GM23338 (cell line): ENCODE data around the gene IRF2BPL. TPM values are rescaled to one million over a fixed set of nuclear protein-coding genes. Genes with fewer than 3 reads are reported as not detected.

Experiments
- ATAC-seq: fragments of 200-7000 bp; cut with Tn5 transposase; 3 replicates; pipeline ENCODE4 v1.9.1; 2020
- DNase-seq: peaks from one replicate; pipeline ENCODE4 v3.0.0-alpha.2; 2015; ENCODE audit warnings: low spot score
- H2AFZ ChIP-seq: fragments of 200-600 bp; sonication (generic); 2 replicates; pipeline ENCODE4 v1.8.0; 2016; ENCODE audit warnings: antibody characterized with exemption, mild to moderate bottlenecking, moderate library complexity
- H3F3A ChIP-seq: fragments of 200-600 bp; sonication (generic); replicated peaks from 2 replicates; pipeline ENCODE4 v1.8.0; 2017; ENCODE audit warnings: antibody characterized with exemption, mixed run types, low read depth
- H3K27ac ChIP-seq: fragments of 200-600 bp; sonication (generic); 2 replicates; pipeline ENCODE4 v1.6.1; 2016; ENCODE audit warnings: low read depth
- H3K27me3 ChIP-seq: fragments of 200-600 bp; sonication (generic); 2 replicates; pipeline ENCODE4 v1.8.0; 2016; ENCODE audit warnings: mild to moderate bottlenecking, mixed run types, moderate library complexity; ENCODE audit not compliant: insufficient read depth
- H3K36me3 ChIP-seq: fragments of 200-600 bp; sonication (generic); 2 replicates; pipeline ENCODE4 v1.8.0; 2016; ENCODE audit warnings: mild to moderate bottlenecking; ENCODE audit not compliant: insufficient read depth
- H3K4me1 ChIP-seq: fragments of 200-600 bp; sonication (generic); 2 replicates; pipeline ENCODE4 v1.8.0; 2016; ENCODE audit warnings: mild to moderate bottlenecking, moderate library complexity; ENCODE audit not compliant: insufficient read depth
- H3K4me2 ChIP-seq: fragments of 200-600 bp; sonication (generic); 2 replicates; pipeline ENCODE4 v1.7.1; 2017; ENCODE audit warnings: mixed run types
- H3K4me3 ChIP-seq: fragments of 200-600 bp; sonication (generic); 2 replicates; pipeline ENCODE4 v1.6.1; 2016; ENCODE audit warnings: mixed run types
- H3K79me2 ChIP-seq: fragments of 200-600 bp; sonication (generic); replicated peaks from 2 replicates; pipeline ENCODE4 v1.8.0; 2017; ENCODE audit warnings: mild to moderate bottlenecking; ENCODE audit not compliant: insufficient read depth
- H3K9me2 ChIP-seq: fragments of 200-600 bp; sonication (generic); 2 replicates; pipeline ENCODE4 v1.8.0; 2017; ENCODE audit not compliant: insufficient read depth
- H4K20me1 ChIP-seq: fragments of 200-600 bp; sonication (generic); replicated peaks from 2 replicates; pipeline ENCODE4 v1.8.0; 2017; ENCODE audit warnings: mild to moderate bottlenecking; ENCODE audit not compliant: insufficient read depth
- H3K27ac Mint-ChIP-seq: 2 replicates; pipeline ENCODE4 v1.8.0; 2020; ENCODE audit warnings: inconsistent platforms, mild to moderate bottlenecking, moderate library complexity, mixed read lengths
- H3K27me3 Mint-ChIP-seq: 3 replicates; pipeline ENCODE4 v1.8.0; 2022; ENCODE audit warnings: low read depth, mild to moderate bottlenecking, moderate library complexity, mixed read lengths, inconsistent platforms; ENCODE audit not compliant: insufficient read depth, poor library complexity
- H3K36me3 Mint-ChIP-seq: 3 replicates; pipeline ENCODE4 v1.8.0; 2021; ENCODE audit warnings: low read depth, mild to moderate bottlenecking, inconsistent platforms, moderate library complexity, mixed read lengths
- H3K4me1 Mint-ChIP-seq: 3 replicates; pipeline ENCODE4 v1.8.0; 2020; ENCODE audit warnings: mild to moderate bottlenecking, inconsistent platforms, mixed read lengths
- H3K4me3 Mint-ChIP-seq: 3 replicates; pipeline ENCODE4 v1.8.0; 2021; ENCODE audit warnings: moderate library complexity, mild to moderate bottlenecking, inconsistent platforms, mixed read lengths
- H3K9me3 Mint-ChIP-seq: 3 replicates; pipeline ENCODE4 v1.8.0; 2020; ENCODE audit warnings: moderate library complexity, mild to moderate bottlenecking, inconsistent platforms, mixed read lengths
- CREB1 ChIP-seq: fragments of 250-450 bp; sonication (Bioruptor Pico); IDR thresholded peaks from 2 replicates; pipeline ENCODE4 v1.5.0; 2020; ENCODE audit warnings: low read depth, mild to moderate bottlenecking, moderate library complexity
- EZH2phosphoT487 ChIP-seq: fragments of 200-600 bp; sonication (generic); IDR thresholded peaks from one replicate; pipeline ENCODE4 v1.8.1; 2018; ENCODE audit warnings: antibody characterized with exemption; ENCODE audit not compliant: unreplicated experiment
- NANOG ChIP-seq: IDR thresholded peaks from 2 replicates; pipeline ENCODE4 v1.6.1; 2016; ENCODE audit warnings: antibody characterized with exemption, borderline replicate concordance
- POLR2AphosphoS5 ChIP-seq: IDR thresholded peaks from 2 replicates; pipeline ENCODE4 v1.6.1; 2016; ENCODE audit warnings: antibody characterized with exemption, low read depth
- ZNF331 ChIP-seq: fragments of 250-450 bp; sonication (Bioruptor Pico); IDR thresholded peaks from 2 replicates; pipeline ENCODE4 v1.5.0; 2020; ENCODE audit warnings: low read depth, mild to moderate bottlenecking, moderate library complexity
- polyA plus RNA-seq: library from polyadenylated mRNA; unstranded; fragments of >200 nt; fragmentation: Nextera tagmentation; extraction: Ambion mirVana; gene quantifications from 2 replicates; pipeline ENCODE4 v1.2.1, GENCODE V29; 2016
- total RNA-seq: library from RNA; depleted of rRNA; stranded (reverse); fragments of >200 nt; shearing (Covaris generic); gene quantifications from 2 replicates; pipeline ENCODE4 v1.2.3, GENCODE V29; 2014
- TF ChIP-seq, protein P1 (sequence below): IDR thresholded peaks from one replicate; pipeline ENCODE4 v1.6.1; 2018; ENCODE audit warnings: antibody characterized with exemption; ENCODE audit not compliant: unreplicated experiment
- TF ChIP-seq, protein P2 (sequence below): fragments of 250-450 bp; sonication (Bioruptor Pico); IDR thresholded peaks from 2 replicates; pipeline ENCODE4 v1.5.0; 2020; ENCODE audit warnings: mild to moderate bottlenecking, moderate library complexity

Gene IRF2BPL
- total and polyA plus RNA-seq, 2 experiments from 2014 or later: 11.2 to 119 TPM

DNA sequence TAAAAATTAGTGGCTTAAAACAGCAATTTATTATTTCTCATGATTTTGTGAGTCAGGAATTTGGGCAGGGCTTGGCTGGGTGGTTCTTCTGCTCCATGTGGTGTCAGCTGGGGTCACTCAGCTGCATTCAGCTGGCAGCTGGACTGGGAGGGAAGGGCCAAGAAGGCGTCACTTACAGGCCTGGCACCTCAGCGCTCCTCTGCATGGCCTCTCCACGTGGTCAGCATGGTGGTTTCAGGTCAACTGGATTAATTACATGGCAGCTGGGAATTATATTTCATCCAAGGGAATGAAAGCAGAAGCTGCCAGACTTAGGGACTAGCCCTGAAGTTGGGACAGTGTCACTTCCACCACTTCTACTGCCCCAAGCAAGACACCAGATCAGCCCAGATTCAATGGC lies 27.5 kb upstream of the IRF2BPL start:
- DNase-seq: no peak
- Mint-ChIP-seq H3K4me3 (no peak overlapping the region), H3K27me3 (peaks cover 12% of the 10 kb centered on the region), H3K27ac (no peak overlapping the region), H3K4me1 (peaks cover 27% of the 10 kb centered on the region), H3K36me3 (peaks cover 5% of the 10 kb centered on the region; the same call in 1 of the 3 replicates), H3K9me3 (peaks cover 16% of the 10 kb centered on the region; the same call in 2 of the 3 replicates)
- Histone ChIP-seq H3K36me3 (no peaks in the 10 kb centered on the region), H3K79me2 (no peaks in the 10 kb centered on the region), H3K27me3 (no peaks in the 10 kb centered on the region), H3K9me2 (no peaks in the 10 kb centered on the region), H3K4me2 (no peak overlapping the region), H3K4me1 (0 out of 2 replicates have a peak, but pooled peaks cover 9% of the 10 kb centered on the region), H3K27ac (no peak overlapping the region), H2AFZ (no peak overlapping the region), H4K20me1 (no peaks in the 10 kb centered on the region), H3K4me3 (no peak overlapping the region), H3F3A (0 out of 2 replicates have a peak, but pooled peaks cover 3% of the 10 kb centered on the region)
- no peak for ATAC-seq
- TF ChIP-seq, protein P1, sequence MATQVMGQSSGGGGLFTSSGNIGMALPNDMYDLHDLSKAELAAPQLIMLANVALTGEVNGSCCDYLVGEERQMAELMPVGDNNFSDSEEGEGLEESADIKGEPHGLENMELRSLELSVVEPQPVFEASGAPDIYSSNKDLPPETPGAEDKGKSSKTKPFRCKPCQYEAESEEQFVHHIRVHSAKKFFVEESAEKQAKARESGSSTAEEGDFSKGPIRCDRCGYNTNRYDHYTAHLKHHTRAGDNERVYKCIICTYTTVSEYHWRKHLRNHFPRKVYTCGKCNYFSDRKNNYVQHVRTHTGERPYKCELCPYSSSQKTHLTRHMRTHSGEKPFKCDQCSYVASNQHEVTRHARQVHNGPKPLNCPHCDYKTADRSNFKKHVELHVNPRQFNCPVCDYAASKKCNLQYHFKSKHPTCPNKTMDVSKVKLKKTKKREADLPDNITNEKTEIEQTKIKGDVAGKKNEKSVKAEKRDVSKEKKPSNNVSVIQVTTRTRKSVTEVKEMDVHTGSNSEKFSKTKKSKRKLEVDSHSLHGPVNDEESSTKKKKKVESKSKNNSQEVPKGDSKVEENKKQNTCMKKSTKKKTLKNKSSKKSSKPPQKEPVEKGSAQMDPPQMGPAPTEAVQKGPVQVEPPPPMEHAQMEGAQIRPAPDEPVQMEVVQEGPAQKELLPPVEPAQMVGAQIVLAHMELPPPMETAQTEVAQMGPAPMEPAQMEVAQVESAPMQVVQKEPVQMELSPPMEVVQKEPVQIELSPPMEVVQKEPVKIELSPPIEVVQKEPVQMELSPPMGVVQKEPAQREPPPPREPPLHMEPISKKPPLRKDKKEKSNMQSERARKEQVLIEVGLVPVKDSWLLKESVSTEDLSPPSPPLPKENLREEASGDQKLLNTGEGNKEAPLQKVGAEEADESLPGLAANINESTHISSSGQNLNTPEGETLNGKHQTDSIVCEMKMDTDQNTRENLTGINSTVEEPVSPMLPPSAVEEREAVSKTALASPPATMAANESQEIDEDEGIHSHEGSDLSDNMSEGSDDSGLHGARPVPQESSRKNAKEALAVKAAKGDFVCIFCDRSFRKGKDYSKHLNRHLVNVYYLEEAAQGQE: no peak
- peak; percentile 92 for TF ChIP-seq ZNF331 (CRISPR knock-in tag)

GRCh38 chr14:77055306-77055705 lies 26.8 kb upstream of the IRF2BPL start:
- Mint-ChIP-seq H3K36me3 (peaks cover 5% of the 10 kb centered on the region; the same call in 1 of the 3 replicates), H3K4me3 (no peak overlapping the region), H3K27ac (no peak overlapping the region), H3K4me1 (peaks cover 27% of the 10 kb centered on the region), H3K27me3 (peaks cover 12% of the 10 kb centered on the region), H3K9me3 (peaks cover 16% of the 10 kb centered on the region; the same call in 2 of the 3 replicates)
- Histone ChIP-seq H2AFZ (no peak overlapping the region; the same call in 1 of the 2 replicates), H3K36me3 (no peaks in the 10 kb centered on the region), H3K4me2 (no peak overlapping the region), H3K27ac (no peak overlapping the region), H4K20me1 (no peaks in the 10 kb centered on the region), H3K4me3 (no peak overlapping the region), H3K9me2 (no peaks in the 10 kb centered on the region), H3K79me2 (no peaks in the 10 kb centered on the region), H3K27me3 (no peaks in the 10 kb centered on the region), H3F3A (0 out of 2 replicates have a peak, but pooled peaks cover 3% of the 10 kb centered on the region), H3K4me1 (0 out of 2 replicates have a peak, but pooled peaks cover 9% of the 10 kb centered on the region)
- DNase-seq (no peak), ATAC-seq (no peak)
- TF ChIP-seq NANOG (no peak), CREB1 (CRISPR knock-in tag) (no peak), EZH2phosphoT487 (no peak), ZNF331 (CRISPR knock-in tag) (no peak), POLR2AphosphoS5 (no peak)
- TF ChIP-seq, protein P2, sequence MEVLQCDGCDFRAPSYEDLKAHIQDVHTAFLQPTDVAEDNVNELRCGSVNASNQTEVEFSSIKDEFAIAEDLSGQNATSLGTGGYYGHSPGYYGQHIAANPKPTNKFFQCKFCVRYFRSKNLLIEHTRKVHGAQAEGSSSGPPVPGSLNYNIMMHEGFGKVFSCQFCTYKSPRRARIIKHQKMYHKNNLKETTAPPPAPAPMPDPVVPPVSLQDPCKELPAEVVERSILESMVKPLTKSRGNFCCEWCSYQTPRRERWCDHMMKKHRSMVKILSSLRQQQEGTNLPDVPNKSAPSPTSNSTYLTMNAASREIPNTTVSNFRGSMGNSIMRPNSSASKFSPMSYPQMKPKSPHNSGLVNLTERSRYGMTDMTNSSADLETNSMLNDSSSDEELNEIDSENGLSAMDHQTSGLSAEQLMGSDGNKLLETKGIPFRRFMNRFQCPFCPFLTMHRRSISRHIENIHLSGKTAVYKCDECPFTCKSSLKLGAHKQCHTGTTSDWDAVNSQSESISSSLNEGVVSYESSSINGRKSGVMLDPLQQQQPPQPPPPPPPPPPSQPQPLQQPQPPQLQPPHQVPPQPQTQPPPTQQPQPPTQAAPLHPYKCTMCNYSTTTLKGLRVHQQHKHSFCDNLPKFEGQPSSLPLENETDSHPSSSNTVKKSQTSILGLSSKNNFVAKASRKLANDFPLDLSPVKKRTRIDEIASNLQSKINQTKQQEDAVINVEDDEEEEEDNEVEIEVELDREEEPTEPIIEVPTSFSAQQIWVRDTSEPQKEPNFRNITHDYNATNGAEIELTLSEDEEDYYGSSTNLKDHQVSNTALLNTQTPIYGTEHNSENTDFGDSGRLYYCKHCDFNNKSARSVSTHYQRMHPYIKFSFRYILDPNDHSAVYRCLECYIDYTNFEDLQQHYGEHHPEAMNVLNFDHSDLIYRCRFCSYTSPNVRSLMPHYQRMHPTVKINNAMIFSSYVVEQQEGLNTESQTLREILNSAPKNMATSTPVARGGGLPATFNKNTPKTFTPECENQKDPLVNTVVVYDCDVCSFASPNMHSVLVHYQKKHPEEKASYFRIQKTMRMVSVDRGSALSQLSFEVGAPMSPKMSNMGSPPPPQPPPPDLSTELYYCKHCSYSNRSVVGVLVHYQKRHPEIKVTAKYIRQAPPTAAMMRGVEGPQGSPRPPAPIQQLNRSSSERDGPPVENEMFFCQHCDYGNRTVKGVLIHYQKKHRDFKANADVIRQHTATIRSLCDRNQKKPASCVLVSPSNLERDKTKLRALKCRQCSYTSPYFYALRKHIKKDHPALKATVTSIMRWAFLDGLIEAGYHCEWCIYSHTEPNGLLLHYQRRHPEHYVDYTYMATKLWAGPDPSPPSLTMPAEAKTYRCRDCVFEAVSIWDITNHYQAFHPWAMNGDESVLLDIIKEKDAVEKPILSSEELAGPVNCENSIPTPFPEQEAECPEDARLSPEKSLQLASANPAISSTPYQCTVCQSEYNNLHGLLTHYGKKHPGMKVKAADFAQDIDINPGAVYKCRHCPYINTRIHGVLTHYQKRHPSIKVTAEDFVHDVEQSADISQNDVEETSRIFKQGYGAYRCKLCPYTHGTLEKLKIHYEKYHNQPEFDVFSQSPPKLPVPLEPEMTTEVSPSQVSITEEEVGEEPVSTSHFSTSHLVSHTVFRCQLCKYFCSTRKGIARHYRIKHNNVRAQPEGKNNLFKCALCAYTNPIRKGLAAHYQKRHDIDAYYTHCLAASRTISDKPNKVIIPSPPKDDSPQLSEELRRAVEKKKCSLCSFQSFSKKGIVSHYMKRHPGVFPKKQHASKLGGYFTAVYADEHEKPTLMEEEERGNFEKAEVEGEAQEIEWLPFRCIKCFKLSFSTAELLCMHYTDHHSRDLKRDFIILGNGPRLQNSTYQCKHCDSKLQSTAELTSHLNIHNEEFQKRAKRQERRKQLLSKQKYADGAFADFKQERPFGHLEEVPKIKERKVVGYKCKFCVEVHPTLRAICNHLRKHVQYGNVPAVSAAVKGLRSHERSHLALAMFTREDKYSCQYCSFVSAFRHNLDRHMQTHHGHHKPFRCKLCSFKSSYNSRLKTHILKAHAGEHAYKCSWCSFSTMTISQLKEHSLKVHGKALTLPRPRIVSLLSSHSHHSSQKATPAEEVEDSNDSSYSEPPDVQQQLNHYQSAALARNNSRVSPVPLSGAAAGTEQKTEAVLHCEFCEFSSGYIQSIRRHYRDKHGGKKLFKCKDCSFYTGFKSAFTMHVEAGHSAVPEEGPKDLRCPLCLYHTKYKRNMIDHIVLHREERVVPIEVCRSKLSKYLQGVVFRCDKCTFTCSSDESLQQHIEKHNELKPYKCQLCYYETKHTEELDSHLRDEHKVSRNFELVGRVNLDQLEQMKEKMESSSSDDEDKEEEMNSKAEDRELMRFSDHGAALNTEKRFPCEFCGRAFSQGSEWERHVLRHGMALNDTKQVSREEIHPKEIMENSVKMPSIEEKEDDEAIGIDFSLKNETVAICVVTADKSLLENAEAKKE (CRISPR knock-in tag): no peak
